HL-60 (cell line): ENCODE measurements around the gene MYO1B.

ENCODE experiments used
- DNase-seq, 2 experiments: peaks; one replicate each; pipeline ENCODE4 v3.0.0-alpha.2; 2010 to 2020; ENCODE audit warnings: low read depth in 1 of 2, low spot score in 1 of 2
- H3K27ac ChIP-seq: fragments of 250-450 bp; sonication (Bioruptor Pico); replicated peaks from 2 replicates; pipeline ENCODE4 v1.5.1; 2020; ENCODE audit warnings: mild to moderate bottlenecking, moderate library complexity
- H3K27me3 ChIP-seq: fragments of 250-450 bp; sonication (Bioruptor Pico); 2 replicates; pipeline ENCODE4 v1.5.1; 2021; ENCODE audit warnings: mild to moderate bottlenecking, moderate library complexity; ENCODE audit not compliant: insufficient read depth, poor library complexity, severe bottlenecking
- H3K4me3 ChIP-seq: replicated peaks from 2 replicates; pipeline ENCODE4 v1.5.1; 2011; ENCODE audit warnings: mild to moderate bottlenecking, control low read depth, low read length; ENCODE audit not compliant: insufficient read depth
- GABPA ChIP-seq: IDR thresholded peaks from 2 replicates; pipeline ENCODE4 v1.6.1; 2012; ENCODE audit warnings: low read depth
- POLR2AphosphoS5 ChIP-seq: IDR thresholded peaks from 2 replicates; pipeline ENCODE4 v1.6.1; 2012; ENCODE audit warnings: low read depth
- SPI1 ChIP-seq: IDR thresholded peaks from 2 replicates; pipeline ENCODE4 v1.6.1; 2012; ENCODE audit warnings: low read depth, mild to moderate bottlenecking, borderline replicate concordance
- TF ChIP-seq, protein P1 (sequence below): IDR thresholded peaks from one replicate; pipeline ENCODE4 v1.5.1; 2011; ENCODE audit warnings: low read length, control low read depth, inconsistent platforms; ENCODE audit not compliant: insufficient read depth
- TF ChIP-seq, protein P2 (sequence below): IDR thresholded peaks from 2 replicates; pipeline ENCODE4 v1.6.1; 2012; ENCODE audit warnings: low read depth; ENCODE audit not compliant: insufficient replicate concordance

Gene MYO1B

DNA sequence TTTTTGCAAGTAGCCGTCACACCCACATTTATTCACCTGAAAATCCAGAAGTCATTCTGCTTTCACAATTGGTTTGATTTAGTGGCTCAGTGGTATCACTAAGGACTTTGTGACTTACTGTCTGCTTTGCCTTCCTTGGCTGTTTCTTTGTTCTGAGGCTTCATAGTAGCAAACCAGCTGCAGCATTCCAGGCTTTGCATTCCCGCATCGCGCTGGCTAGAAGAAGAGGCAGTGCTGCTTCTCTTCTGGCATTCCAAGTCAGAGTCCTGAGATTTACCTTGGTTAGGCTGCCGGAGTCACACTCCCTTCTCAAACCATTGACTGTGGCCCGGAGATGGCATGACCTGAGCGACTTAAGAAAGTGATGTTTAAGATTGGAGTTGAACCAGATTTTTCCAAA is 35.1 kb downstream of the MYO1B start:
- Histone ChIP-seq H3K27me3 (no peaks in the 10 kb centered on the region), H3K27ac (no peak overlapping the region), H3K4me3 (no peak overlapping the region)
- no peak for DNase-seq
- TF ChIP-seq, protein P1, sequence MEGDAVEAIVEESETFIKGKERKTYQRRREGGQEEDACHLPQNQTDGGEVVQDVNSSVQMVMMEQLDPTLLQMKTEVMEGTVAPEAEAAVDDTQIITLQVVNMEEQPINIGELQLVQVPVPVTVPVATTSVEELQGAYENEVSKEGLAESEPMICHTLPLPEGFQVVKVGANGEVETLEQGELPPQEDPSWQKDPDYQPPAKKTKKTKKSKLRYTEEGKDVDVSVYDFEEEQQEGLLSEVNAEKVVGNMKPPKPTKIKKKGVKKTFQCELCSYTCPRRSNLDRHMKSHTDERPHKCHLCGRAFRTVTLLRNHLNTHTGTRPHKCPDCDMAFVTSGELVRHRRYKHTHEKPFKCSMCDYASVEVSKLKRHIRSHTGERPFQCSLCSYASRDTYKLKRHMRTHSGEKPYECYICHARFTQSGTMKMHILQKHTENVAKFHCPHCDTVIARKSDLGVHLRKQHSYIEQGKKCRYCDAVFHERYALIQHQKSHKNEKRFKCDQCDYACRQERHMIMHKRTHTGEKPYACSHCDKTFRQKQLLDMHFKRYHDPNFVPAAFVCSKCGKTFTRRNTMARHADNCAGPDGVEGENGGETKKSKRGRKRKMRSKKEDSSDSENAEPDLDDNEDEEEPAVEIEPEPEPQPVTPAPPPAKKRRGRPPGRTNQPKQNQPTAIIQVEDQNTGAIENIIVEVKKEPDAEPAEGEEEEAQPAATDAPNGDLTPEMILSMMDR, result no peak
- TF ChIP-seq, protein P2, sequence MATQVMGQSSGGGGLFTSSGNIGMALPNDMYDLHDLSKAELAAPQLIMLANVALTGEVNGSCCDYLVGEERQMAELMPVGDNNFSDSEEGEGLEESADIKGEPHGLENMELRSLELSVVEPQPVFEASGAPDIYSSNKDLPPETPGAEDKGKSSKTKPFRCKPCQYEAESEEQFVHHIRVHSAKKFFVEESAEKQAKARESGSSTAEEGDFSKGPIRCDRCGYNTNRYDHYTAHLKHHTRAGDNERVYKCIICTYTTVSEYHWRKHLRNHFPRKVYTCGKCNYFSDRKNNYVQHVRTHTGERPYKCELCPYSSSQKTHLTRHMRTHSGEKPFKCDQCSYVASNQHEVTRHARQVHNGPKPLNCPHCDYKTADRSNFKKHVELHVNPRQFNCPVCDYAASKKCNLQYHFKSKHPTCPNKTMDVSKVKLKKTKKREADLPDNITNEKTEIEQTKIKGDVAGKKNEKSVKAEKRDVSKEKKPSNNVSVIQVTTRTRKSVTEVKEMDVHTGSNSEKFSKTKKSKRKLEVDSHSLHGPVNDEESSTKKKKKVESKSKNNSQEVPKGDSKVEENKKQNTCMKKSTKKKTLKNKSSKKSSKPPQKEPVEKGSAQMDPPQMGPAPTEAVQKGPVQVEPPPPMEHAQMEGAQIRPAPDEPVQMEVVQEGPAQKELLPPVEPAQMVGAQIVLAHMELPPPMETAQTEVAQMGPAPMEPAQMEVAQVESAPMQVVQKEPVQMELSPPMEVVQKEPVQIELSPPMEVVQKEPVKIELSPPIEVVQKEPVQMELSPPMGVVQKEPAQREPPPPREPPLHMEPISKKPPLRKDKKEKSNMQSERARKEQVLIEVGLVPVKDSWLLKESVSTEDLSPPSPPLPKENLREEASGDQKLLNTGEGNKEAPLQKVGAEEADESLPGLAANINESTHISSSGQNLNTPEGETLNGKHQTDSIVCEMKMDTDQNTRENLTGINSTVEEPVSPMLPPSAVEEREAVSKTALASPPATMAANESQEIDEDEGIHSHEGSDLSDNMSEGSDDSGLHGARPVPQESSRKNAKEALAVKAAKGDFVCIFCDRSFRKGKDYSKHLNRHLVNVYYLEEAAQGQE, result no peak
- TF ChIP-seq GABPA (no peak), POLR2AphosphoS5 (no peak), SPI1 (no peak)

DNA sequence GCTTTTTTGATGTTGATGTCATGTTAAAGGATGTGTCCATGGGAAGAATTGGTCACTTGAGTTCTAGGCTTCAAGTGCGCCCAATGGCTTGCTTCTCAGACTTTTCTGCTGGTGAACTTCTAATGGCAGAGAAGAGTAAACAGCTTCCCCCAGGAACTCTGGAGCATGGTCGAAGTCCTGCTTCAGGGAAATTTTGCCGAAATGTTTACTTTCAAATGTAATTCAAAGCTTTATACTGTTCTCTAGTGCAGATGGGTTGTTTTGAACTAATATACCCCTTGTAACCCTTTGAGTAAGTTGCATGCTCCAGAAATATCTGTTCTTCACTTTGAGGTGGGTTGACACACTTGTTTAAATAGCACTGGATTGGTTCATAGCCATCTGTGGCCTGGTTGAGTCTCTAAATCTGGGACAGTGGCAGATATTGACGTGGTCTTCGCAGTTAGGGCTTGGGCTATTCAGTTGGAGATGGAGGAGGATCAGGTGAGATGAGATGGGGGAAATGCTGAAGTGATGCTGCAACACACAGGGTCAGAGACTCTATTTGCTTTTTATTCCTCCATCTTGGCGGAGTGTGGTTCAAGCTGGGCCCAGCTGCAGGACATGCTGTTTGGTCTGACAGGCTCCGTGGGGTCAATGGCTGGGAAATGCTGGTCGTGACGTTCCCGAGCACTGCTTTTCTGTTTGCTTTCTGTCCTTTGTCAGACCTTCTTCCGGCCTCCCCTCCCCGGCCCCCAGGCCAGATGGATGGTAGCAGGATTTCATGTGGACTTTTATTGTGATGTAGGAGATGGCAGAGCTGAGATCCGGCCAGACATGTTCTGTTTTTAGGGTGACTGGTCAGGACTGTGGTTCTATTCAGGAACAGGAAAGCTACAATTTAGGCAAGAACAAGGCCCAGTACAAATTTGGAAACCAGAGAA is 35.9 kb downstream of the MYO1B start:
- Histone ChIP-seq H3K27ac (no peak overlapping the region), H3K4me3 (no peak overlapping the region), H3K27me3 (no peaks in the 10 kb centered on the region)
- TF ChIP-seq GABPA (no peak), SPI1 (no peak), POLR2AphosphoS5 (no peak)
- TF ChIP-seq, protein P1, result no peak
- TF ChIP-seq, protein P2, result no peak
- DNase-seq, result no peak

DNA sequence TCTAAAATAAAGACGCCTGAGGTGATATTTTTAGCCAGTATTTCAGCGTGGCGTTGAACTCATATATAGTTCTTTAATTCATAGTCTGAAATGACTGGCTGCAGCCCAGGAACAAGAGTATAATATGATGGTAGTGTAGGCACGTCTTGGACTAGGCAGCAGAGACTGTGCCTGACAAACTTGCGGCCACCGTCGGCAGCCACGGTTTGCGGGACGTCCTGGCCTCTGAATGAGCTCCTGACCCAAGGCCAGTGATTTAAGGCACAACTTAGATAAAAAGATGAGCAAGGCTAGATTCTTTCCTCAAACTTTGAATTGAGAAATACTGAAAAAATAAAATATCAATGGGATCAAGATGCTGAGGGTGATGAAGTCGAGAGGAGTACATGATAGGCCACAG is 40.0 kb downstream of the MYO1B start:
- no peak for DNase-seq
- no peak overlapping the region for H3K27ac ChIP-seq
- H3K4me3 ChIP-seq, result no peak overlapping the region
- H3K27me3 ChIP-seq, result peaks cover 4% of the 10 kb centered on the region
- TF ChIP-seq GABPA (no peak), POLR2AphosphoS5 (no peak), SPI1 (no peak)
- TF ChIP-seq, protein P2, result no peak
- TF ChIP-seq, protein P1, result no peak
